Stimulated activated CD8-positive, alpha-beta memory T cell treated with anti-CD3 and anti-CD28 coated beads, Interleukin-12 subunit alpha, Interleukin-12 subunit beta, amount 100 ng/mL, for 24 hours (primary cell): ENCODE data around the gene ZFP90.
"Not testable (repeated sequence)": the region's sequence is repeated elsewhere in the genome, so short reads cannot be mapped to it uniquely, and the experiment has no call there.

Experiments used
- DNase-seq: peaks from one replicate; pipeline ENCODE4 v3.0.0-alpha.2; 2020; ENCODE audit errors: extremely low read depth

ZFP90 gene

GRCh38 chr16:68538880-68539701, at the start of gene ZFP90:
ZFP90 (plus strand) TSS chr16:68539291; CDS start chr16:68539793, 502 bp downstream.
- DNase-seq: peak; percentile 71

- no peak for DNase-seq
Observed at GRCh38 chr16:68490358-68490757, 48.7 kb upstream of the ZFP90 start.

GRCh38 chr16:68490829-68491575, 48.1 kb upstream of the ZFP90 start:
- no peak for DNase-seq

GRCh38 chr16:68491576-68491950, 47.5 kb upstream of the ZFP90 start:
- no peak for DNase-seq

- DNase-seq: no peak
Observed at GRCh38 chr16:68492151-68492542, 46.9 kb upstream of the ZFP90 start.

- no peak for DNase-seq
Observed at GRCh38 chr16:68492543-68493411, 46.3 kb upstream of the ZFP90 start.

GRCh38 chr16:68493412-68494070, 45.5 kb upstream of the ZFP90 start:
- DNase-seq: no peak

GRCh38 chr16:68494261-68494660, 44.8 kb upstream of the ZFP90 start:
- DNase-seq: not testable (repeated sequence)

- DNase-seq: no peak
Observed at GRCh38 chr16:68496689-68497088, 42.4 kb upstream of the ZFP90 start.

- DNase-seq: no peak
Observed at GRCh38 chr16:68499006-68499405, 40.1 kb upstream of the ZFP90 start.

- DNase-seq: no peak
Observed at GRCh38 chr16:68503334-68503733, 35.8 kb upstream of the ZFP90 start.

GRCh38 chr16:68504066-68504465, 35.0 kb upstream of the ZFP90 start:
- no peak for DNase-seq

GRCh38 chr16:68506331-68507053, 32.6 kb upstream of the ZFP90 start:
- DNase-seq: no peak

- DNase-seq: no peak
Observed at GRCh38 chr16:68508013-68508412, 31.1 kb upstream of the ZFP90 start.

GRCh38 chr16:68508641-68509240, 30.4 kb upstream of the ZFP90 start:
- DNase-seq: no peak

GRCh38 chr16:68509381-68509780, 29.7 kb upstream of the ZFP90 start:
- no peak for DNase-seq

- no peak for DNase-seq
Observed at GRCh38 chr16:68510775-68511174, 28.3 kb upstream of the ZFP90 start.

GRCh38 chr16:68512183-68512582, 26.9 kb upstream of the ZFP90 start:
- no peak for DNase-seq

GRCh38 chr16:68512742-68513141, 26.3 kb upstream of the ZFP90 start:
- no peak for DNase-seq

- no peak for DNase-seq
Observed at GRCh38 chr16:68514511-68514910, 24.6 kb upstream of the ZFP90 start.
